Stimulated activated CD4-positive, alpha-beta T cell treated with anti-CD3 and anti-CD28 coated beads, Interleukin-4, amount 100 ng/mL, for 4 hours (primary cell): ENCODE results near the gene IL7R.
"Not testable (repeated sequence)": the region's sequence is repeated elsewhere in the genome, so short reads cannot be mapped to it uniquely, and the experiment has no call there.

ENCODE experiments used
- DNase-seq, 2 experiments: peaks; one replicate each; pipeline ENCODE4 v3.0.0-alpha.2; 2020

Gene IL7R

GRCh38 chr5:35878079-35878478 is 21.4 kb downstream of the IL7R start:
- no peak for DNase-seq

GRCh38 chr5:35879096-35879495 is 22.4 kb downstream of the IL7R start:
- DNase-seq, result no peak

- no peak for DNase-seq
Observed at GRCh38 chr5:35879649-35880048, 23.0 kb downstream of the IL7R start.

GRCh38 chr5:35880156-35880555 is 23.5 kb downstream of the IL7R start:
- no peak for DNase-seq

GRCh38 chr5:35881758-35882157 is 25.1 kb downstream of the IL7R start:
- DNase-seq, result no peak

GRCh38 chr5:35884191-35884769 is 27.6 kb downstream of the IL7R start:
- DNase-seq, result no peak

GRCh38 chr5:35884773-35885172 is 28.1 kb downstream of the IL7R start:
- no peak for DNase-seq

- no peak for DNase-seq
Observed at GRCh38 chr5:35886381-35886780, 29.7 kb downstream of the IL7R start.

GRCh38 chr5:35887321-35888100 is 30.8 kb downstream of the IL7R start:
- no peak for DNase-seq

- no peak for DNase-seq
Observed at GRCh38 chr5:35890021-35891020, 33.6 kb downstream of the IL7R start.

- DNase-seq, result not testable (repeated sequence)
Observed at GRCh38 chr5:35892799-35893198, 36.1 kb downstream of the IL7R start.

- no peak for DNase-seq
Observed at GRCh38 chr5:35894131-35894530, 37.4 kb downstream of the IL7R start.

- DNase-seq, result no peak
Observed at GRCh38 chr5:35898952-35899660, 42.4 kb downstream of the IL7R start.

- no peak for DNase-seq
Observed at GRCh38 chr5:35899800-35900199, 43.1 kb downstream of the IL7R start.

- DNase-seq, result no peak
Observed at GRCh38 chr5:35900972-35901695, 44.4 kb downstream of the IL7R start.

- peak in 1 of 2 experiments; percentile 25 for DNase-seq
Observed at GRCh38 chr5:35902046-35902672, 45.5 kb downstream of the IL7R start.

- no peak for DNase-seq
Observed at GRCh38 chr5:35903631-35904203, 47.0 kb downstream of the IL7R start.

GRCh38 chr5:35904443-35905132 is 47.9 kb downstream of the IL7R start:
- peak in 1 of 2 experiments; percentile 47 for DNase-seq

- no peak for DNase-seq
Observed at GRCh38 chr5:35908228-35908627, 51.5 kb downstream of the IL7R start.

- no peak for DNase-seq
Observed at GRCh38 chr5:35908814-35909213, 52.1 kb downstream of the IL7R start.

- no peak for DNase-seq
Observed at GRCh38 chr5:35919191-35919590, 62.5 kb downstream of the IL7R start.
